ENCODE results near the gene MCHR2.
A peak's percentile ranks its signal among the peaks of the same experiment; 100 is the strongest.
"Not testable (repeated sequence)": the region's sequence is repeated elsewhere in the genome, so short reads cannot be mapped to it uniquely, and the experiment has no call there.

The MCHR2 gene, protein sequence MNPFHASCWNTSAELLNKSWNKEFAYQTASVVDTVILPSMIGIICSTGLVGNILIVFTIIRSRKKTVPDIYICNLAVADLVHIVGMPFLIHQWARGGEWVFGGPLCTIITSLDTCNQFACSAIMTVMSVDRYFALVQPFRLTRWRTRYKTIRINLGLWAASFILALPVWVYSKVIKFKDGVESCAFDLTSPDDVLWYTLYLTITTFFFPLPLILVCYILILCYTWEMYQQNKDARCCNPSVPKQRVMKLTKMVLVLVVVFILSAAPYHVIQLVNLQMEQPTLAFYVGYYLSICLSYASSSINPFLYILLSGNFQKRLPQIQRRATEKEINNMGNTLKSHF

DNA sequence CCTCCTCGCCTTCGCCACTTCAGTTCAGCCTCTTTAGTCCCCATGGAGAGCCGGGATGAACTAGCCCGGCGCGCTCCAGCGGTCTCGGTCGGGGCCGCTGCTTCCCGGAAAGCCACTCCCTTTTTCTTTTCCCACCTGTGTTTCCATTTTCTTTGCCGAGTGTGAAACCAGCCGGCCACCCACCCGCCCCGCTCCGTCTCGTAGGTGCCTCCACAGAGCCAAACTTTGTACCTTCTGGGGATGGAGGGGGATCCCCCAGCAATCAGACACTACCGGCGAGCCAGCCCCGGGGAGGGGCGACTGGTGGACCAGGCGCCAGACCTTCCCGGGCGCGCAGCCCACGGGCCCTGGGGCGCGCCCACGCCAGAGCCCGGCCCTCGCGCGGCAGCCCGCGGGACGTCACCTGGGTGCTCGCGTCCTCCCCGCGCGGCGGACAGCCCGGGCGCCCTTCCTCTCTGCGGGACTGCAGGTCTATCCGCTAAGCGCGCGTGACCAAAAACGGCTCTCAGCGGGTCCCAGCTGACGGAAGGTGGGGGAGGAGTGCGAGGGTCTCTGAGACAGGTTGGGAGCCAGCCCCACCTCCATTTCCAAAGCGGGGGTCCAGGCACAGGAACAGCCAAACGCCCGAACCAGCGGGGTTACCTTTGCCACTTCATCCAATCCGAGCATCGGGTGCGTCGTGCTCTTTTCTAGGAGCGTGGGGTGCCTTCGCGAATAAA lies at the start of gene MCHR2:
Gene MCHR2, minus strand, starts transcription at position 691 of the 719 bp plus-strand sequence. CDS start 38,076 bp downstream, outside the sequence.
- DNase-seq, result no peak

- DNase-seq, result not testable (repeated sequence)
Measured at GRCh38 chr6:100038546-100038945, 44.5 kb upstream of the MCHR2 start.

DNA sequence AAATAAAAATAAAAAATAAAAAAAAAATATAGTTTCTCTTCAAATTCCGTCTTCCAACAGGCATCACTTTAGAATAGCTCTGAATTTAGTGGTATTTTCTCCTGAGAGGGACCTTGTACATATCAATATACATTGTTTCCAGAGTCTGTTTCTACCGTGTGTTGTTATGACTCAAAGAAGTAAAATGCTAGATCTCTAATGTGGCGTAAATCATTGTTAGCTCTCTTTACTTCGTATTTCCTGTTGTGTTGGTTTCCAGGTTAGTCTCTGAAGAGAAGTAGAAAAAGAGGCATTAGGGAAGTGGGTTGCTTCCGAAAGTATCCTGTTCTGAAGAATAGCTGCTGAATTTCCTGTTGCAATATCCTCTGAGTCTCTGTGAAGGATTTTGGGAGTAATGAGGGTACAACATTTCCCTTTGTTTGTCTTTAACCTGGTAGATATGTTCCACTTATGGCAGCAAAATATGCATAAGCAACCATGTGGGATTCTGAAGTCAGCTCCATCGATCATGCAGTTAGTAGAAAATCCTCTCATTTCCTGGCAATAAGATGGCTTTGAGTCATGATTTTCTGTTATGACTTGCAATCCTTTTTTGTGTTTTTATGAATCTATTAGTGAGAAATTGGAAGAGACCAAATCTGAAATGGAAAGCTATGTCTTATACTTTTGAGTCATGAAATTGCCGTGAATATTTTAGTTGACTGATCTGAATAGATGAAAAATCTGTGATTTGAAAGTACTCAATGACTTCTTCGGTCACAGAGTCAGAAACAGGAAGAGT lies 42.0 kb upstream of the MCHR2 start:
- no peak for DNase-seq

DNA sequence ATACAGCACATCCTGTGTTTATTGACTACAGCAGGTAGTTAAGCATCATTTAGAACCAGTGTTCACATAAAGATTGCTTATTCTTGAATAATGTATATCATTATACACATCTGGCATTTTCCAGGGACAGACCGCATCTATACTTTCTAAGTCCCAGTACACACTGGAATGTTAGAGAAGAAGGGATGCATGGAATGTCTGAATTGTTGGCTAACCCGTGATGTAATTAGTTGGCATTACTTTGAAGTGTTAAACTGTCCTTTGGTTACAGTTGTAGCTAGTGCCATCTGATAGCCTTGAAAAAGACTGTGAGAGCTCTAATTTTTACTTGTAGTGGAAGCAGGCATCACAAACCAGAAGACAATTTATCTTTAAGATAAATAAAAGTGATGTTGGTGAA lies 29.8 kb upstream of the MCHR2 start:
- no peak for DNase-seq

DNA sequence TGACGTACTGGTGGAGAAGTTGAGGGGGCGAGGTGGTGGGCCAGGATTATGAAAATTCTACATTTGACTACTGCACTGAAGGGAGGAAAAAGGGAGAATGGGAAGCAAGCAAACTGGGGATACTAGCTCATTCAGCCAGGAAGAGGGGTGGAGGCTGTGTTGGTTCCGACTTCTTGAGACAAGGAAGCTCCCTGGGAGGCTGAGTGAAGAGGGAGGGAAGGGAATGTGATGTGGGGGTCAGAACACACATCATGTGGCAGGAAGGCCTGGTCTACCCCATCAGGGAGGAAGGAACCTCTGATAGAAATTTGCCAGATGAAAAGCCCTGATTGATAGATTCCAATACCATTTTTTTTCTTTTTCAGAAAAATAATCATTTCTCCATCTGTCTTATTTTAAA lies 28.8 kb upstream of the MCHR2 start:
- no peak for DNase-seq

GRCh38 chr6:100008857-100009256 lies 14.8 kb upstream of the MCHR2 start:
- no peak for DNase-seq

DNA sequence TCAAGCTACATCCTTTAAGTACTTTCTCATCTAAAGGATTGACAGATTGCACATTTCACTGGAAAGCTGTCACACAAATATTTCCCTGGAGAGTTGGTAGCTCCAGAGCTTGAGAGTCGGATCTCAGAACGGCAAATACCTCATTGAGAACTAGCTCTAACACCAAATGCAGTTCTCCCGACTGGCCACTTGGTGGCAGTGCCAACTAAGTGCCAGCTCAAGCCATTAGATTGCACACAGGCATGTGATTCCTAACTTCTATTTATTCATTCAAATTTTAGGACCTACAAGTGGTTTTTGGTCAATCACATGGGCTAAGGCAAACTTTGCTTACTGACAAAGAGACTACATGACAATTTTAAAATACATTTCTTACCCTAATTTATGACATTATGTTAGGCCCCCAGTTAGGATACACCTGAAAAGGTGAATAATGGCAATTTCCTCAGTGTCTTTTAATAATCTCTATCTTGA lies 7.9 kb upstream of the MCHR2 start:
- DNase-seq, result peak; percentile 25 to 32

- no peak for DNase-seq
Measured at GRCh38 chr6:99997141-99997540, 3.1 kb upstream of the MCHR2 start.

DNA sequence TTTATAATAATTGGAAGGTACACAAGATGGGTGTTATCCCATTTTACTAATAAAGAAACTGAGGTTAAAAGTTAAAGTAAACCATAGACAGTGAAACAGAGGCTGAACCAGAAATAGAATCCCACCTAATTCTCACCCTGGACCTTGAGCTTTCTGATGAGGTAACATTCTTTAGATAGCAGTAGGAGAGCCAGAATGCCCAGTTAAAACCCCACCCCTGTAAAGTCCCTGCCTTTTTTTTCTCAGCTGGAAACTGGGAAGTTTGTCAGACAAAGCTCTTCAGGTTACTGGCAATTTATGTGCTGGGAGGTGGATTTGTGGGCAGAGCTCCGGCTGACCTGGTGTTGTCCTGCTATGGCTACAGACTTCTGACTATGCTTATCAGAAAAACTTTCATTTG lies 1.9 kb upstream of the MCHR2 start:
- no peak for DNase-seq

GRCh38 chr6:99993146-99993532 lies 884 bp downstream of the MCHR2 start:
- DNase-seq, result no peak

DNA sequence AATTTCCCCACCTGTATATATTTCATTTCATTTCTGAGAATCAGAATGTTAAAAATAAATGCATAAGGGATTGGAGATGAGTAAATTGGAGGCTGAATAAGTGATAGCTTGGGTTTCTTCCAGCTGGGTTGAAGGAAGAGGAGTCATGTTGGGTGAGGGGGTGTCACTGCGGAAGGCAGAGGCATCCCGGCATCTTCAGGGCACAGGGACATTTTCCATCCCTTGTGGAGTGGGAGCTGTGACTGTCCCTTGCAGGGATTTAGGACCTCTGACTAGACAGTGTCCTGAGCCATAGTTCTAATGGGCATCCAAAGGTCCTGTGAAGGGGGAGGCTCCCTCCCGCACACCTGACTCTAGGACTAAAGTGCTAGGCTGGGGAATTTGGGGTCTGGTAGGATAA lies 2.1 kb downstream of the MCHR2 start:
- DNase-seq, result no peak

- no peak for DNase-seq
Measured at GRCh38 chr6:99980741-99981140, 13.3 kb downstream of the MCHR2 start.

DNA sequence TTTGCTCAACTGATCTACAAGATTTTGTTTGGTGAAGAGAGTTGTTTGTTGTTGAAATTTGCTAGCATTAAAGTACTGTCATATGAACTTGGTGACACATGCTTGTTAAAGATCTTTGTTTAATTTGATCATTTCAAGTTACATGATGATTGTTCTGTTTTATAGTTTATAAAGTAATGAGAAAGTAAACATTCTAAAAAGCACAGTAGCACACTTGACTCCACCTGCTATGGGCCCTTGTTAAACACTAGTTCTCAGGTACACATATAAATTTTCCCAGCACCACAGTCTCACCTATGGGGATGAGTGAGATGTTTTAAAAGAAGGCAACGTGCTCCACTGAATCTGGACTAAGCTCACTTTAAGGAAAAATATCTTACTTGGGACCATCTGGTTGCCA lies 14.1 kb downstream of the MCHR2 start:
- no peak for DNase-seq

DNA sequence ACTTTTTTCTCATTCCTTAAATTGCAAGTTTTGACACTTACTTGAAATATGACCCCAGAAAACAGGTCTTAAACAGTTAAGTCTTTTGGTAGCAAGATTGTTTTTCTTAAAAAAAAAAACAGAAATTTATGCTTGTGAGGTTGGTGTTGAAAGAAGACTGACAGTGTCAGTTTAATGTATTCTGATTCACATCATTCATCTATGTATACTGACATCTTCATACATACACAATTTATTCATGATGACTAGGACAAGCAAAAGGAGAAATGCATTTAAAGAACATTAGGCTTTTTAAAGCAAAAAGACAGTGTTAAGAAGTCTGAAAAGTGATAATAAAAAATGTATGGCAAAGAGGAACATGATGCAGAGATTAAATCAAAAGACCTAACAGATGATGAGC lies 27.0 kb downstream of the MCHR2 start:
- no peak for DNase-seq

GRCh38 chr6:99960027-99960426 lies 34.0 kb downstream of the MCHR2 start:
- DNase-seq, result no peak

DNA sequence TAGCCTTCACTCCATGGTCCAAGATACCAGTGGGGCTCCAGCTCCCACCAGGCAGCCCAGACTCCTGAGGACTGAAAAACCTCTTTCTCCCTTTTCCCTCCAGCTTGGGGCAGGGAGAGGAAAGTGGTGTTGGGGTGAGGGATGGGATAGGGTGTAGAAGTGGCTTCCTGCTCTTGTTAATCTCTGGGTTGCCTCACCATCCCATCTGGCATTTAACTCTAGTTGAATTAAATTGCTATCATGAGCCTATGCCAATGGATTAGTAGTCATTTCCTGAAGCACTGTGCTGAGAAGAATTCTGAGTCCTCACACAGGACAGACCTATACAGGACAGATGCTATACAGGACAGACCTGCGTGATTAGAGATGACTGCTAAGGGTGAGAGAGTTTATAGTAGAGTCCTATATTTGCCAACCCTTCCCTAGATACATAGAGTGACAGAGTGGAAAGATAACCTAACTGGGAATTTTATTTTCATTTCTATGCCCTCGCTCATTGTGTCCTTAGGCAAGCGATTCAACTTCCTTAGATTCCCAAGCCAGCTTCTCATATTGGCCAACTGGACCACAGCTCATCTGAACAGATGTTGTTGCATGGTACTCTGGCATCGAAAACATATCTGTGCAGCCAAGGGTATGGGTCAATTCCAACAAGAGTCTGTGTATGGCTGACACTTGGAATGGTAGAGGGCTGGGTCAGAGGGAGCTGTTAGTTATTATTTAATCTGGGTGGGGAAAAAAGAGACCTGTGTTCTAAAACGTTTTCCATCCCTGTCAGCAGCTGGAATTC lies 42.8 kb downstream of the MCHR2 start:
- DNase-seq, result no peak

- no peak for DNase-seq
Measured at GRCh38 chr6:99946005-99946404, 48.0 kb downstream of the MCHR2 start.

- DNase-seq, result no peak
Measured at GRCh38 chr6:99943846-99944245, 50.2 kb downstream of the MCHR2 start.

DNA sequence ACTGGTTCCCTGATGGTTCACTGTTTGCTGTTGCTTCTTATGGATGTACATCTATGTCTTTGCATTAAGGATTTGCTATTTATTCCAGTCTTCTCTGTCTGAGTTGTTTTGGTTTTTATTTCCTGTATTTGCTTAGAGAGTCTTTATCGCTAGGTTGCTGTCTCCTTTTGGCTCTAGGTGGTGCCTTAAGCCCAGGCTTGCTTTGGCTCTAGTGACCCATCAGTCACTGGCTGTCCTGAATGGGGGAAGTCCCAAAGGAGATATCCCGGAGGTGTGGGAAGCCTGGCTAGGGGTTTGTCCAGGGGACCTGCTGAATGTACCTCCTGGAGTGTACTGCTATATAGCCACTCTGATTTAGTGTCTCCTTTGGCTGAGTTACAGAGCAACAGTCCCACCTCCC lies 53.4 kb downstream of the MCHR2 start:
- DNase-seq, result no peak

DNA sequence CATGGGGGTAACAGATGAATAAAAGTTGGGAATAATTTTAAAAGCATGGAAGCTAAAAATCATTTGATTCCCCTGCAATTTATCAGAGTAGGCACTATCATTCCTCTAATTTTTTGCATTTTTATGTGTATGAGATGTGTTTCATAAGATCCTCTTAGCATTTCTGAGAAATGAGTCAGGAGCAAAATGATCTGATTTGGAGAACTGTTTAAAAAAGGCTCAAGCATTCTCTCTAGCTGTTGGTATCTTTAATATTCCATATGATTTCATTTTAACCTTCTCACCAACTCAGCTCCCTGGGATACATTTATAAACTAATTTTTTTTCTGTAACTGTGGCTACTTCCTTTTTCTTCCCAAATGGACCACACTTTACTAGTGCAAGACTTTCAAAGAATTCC lies 60.9 kb downstream of the MCHR2 start:
- DNase-seq, result no peak

DNA sequence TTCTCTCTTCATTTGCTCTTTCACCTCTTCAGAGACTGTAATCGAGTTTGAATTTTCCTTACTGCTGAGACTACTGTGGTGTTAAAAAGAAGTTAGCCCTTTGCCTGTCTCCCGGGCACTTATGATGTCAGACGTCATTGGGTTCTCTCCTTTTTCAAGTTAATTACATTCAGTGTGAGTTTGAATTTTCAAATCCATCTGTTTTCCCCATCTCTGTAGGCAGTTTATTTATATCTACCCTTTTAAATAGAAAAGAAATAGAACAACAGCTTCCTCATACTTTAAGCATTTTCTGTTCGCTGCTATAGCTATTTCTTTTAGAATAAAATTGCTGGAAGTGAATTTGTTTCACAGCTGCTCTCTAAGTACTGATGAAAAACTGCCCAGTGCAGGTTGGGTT lies 81.4 kb downstream of the MCHR2 start:
- DNase-seq, result no peak

DNA sequence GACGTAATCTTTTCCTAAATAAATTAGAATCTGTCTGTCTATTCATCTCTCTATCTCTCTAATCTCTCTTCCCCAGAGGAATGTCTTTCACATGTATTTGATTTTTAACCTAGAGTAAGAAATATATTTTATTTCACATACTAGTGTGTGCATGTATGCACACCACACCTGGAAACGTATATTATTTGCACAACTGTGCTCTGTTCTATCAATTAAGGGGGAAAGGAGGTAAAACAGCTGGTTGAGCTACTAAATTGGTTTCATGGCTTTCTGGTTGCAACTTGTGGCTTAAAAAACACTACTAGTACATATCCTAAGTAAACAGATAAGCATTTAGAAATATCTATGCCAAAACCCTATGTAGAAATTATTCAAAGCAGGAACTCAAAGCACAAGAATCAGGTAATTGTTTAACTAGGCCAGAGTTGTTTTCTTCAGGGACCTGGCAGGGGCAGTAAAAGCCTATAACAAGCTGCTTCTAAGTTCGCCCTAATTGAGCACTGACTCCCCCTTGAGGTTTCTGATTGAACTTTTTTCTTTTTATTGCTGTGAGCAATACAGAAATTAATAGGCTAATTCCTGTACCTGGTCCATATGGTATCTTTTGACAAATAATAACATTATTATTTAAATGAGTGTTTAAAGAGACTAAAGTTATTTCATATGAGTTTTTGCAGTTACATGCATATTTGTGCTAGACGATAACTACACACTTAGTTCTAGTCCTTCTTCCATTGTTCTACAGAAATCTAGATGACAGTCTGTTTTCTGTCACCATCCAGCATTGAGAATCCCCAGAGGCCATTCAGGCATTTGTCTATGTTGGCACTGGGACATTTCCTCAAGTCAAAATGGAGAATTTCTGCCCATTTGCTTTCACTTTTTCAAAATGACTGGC lies 88.6 kb downstream of the MCHR2 start:
- no peak for DNase-seq

Measured in activated CD4-positive, alpha-beta T cell treated with anti-CD3 and anti-CD28 coated beads, Interleukin-2, amount 50 U/mL, for 48 hours (primary cell).